ENCODE data around the gene COL26A1. TPM values are rescaled to one million over a fixed set of nuclear protein-coding genes. Genes with fewer than 3 reads are reported as not detected.
"Not testable (repeated sequence)": the region's sequence is repeated elsewhere in the genome, so short reads cannot be mapped to it uniquely, and the experiment has no call there.

The COL26A1 gene
- polyA plus RNA-seq (2012; ENCODE audit: insufficient read depth, insufficient read length) = not detected

DNA sequence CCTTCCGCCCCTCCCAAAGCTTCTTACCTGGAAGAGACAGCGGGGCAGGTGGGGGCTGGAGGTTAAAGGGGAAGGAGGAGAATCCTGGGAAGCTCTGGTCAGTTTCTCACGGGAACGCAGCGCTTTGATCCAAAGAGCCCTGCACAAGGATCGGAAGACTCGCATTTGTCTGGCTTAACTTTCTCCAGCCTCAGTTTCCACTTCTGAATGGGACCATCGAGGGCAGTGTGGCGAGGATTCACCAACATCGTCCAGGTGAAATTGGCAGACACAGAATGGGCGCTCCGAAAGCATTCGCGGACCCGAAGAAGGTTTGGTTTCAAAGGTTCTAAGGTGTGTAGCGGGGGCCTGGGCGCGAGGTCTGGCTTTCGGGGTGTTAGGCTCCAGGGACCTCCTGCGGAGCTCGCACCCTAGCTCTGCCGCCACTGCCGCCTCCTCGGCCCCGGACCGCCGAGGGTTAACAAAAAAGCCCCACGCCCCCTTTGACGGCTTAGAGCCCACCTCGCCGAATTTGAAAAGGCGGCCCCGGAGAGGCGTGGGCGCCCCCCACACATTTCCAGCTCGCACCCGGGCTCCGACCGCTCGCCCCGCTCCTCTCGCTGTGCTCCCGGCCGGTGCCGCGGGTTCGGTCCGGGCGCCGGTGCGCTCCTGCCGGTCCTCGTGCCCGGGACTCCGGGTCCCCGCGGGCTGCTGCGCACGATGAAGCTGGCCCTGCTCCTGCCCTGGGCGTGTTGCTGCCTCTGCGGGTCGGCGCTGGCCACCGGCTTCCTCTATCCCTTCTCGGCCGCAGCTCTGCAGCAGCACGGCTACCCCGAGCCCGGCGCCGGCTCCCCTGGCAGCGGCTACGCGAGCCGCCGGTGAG lies at the start of gene COL26A1:
COL26A1 (plus strand) TSS at position 542 of the 862 bp plus-strand sequence; CDS start at position 700, 158 bp downstream.
- DNase-seq (ENCODE audit: low read depth, low spot score) = no peak
- no peak within 1 kb of the TSS for H3K4me3 ChIP-seq (ENCODE audit: low read length)

DNA sequence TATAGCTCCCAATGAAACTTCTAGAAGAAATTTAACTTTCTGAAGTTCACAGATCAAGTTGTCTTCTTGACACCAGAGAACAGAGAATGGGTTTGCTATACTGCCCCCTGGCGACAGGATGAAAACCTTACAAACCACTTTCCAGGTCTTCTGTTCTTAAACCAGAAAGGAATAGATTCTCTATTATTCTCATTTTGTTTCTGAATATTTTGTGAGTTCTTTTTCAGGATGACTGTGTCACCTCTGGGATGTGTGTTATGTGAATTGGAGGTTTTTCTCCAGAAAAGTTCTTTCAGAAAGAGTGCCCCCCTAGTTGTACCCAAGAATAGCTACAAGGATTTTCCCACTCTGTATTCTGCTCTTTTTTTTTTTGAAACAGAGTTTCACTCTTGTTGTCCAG lies 47.3 kb upstream of the COL26A1 start:
- no peak overlapping the region for H3K4me3 ChIP-seq (ENCODE audit: low read length)
- DNase-seq (ENCODE audit: low read depth, low spot score) = peak; percentile 46

DNA sequence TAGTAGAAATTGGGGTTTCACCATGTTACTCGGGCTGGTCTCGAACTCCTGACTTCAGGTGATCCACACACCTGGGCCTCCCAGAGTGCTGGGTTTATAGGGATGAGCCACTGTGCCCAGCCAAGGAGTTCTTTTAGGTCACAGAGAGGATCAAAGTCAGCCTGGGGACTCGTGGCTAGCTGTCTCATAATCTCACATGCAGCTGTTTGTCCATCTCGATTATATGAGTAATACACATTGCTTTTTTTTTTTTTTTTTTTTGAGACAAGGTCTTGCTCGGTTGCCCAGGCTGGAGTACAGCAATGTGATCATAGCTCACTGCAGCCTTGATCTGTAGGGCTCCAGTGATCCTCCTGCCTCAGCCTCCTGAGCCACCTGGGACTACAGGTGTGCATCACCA lies 43.3 kb upstream of the COL26A1 start:
- no peak for DNase-seq (ENCODE audit: low read depth, low spot score)
- no peak overlapping the region for H3K4me3 ChIP-seq (ENCODE audit: low read length)

DNA sequence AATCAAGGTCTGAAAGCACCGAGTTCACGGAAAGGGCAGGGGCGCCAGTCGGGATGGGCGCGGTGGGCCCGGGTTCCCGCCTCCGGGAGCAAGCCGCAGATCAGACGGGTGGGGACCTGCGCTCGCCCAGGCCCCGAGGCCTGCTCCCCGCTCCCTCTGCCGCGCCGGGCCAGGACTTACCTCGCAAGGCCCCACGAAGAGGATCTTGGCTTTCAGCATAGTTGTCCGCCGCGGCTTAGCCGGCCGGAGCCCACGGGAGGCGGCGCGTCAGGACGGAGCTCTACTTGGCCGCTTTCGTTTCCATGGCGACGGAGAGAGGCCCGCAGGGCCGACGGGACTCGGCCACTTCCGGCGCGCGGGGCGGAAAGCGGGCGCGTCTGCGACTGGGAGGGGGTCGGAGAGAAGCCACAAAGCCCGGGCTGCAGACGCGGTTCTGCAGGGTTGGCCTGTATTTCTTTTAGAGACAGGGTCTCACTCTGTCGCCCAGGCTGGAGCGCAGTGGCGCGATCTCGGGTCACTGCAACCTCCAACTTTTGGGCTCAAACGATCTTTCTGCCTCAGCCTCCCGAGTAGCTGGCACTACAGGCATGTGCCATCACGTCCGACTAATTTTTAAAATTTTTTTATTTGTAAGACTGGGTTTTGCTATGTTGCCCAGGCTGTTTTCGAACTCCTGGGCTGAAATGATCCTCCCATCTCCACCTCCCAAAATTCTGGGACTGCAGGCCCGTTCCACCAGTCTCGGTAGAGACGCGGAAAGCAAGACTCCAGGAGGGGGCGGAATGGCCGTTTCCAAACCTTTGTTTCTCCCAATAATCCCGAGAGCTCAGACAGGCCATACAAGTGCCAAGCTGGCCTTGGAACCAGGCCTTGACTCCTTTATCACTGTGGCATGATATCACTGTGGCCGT lies 40.9 kb upstream of the COL26A1 start, which contains the start of gene IFT22:
IFT22 (minus strand) TSS at position 322 of the 911 bp plus-strand sequence; CDS start at position 219, 103 bp downstream.
- peak within 1 kb of the TSS; percentile 79 for H3K4me3 ChIP-seq (ENCODE audit: low read length)
- DNase-seq (ENCODE audit: low read depth, low spot score) = peak; percentile 74

DNA sequence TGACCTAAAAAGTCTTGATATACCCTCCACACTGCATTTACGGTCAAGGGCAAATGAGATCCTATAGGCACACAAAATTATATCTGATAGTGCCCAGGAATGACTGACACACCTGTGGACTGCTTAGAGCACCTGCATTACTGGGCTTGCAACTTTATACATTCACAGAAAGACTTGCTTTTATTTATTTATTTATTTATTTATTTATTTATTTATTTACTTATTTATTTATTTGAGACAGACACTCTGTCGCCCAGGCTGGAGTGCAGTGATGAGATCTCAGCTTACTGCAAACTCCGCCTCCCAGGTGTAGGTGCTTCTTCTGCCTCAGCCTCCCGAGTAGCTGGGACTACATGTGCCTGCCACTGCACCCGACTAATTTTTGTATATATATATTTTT lies 34.5 kb upstream of the COL26A1 start:
- H3K4me3 ChIP-seq (ENCODE audit: low read length) = no peak overlapping the region
- no peak for DNase-seq (ENCODE audit: low read depth, low spot score)

DNA sequence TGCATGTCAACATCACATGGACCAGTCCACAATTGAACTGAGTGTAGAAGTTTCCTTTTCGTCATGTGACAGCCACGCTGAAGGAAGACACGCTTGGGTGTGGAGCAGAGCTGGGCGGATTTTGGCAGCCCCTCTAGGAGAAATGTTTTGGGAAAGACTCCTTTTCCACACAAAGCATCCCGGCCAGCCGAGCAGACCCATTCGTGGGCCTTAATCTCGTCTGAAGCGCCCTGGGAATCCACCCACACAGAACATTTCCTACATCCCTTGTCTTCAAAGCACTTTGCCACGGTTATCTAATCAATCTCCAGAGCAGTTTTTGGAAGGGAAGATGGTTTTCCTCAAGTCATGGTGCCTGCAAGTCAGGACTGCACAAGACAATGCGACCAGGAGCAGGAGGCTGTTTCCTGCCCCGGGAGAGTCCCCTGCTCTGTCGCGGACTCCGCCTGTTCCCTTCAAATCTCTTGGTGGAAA lies 32.6 kb upstream of the COL26A1 start:
- DNase-seq (ENCODE audit: low read depth, low spot score) = no peak
- no peak overlapping the region for H3K4me3 ChIP-seq (ENCODE audit: low read length)

DNA sequence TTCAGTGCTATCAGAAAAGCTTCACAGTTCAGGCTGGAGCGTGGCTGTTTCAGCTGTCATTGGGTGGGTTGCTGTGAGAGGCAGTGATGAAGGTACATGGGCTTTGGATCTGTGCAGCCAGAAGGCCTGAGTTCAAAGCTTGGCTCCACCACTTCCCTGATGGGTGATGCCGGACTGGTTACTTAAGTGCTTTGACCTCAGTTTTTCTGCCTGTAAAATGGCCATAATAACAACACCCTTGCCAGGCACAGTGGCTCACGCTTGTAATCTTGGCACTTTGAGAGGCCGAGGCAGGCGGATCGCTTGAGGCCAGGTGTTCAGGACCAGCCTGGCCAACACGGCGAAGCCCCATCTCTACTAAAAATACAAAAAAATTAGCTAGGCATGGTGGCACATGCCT lies 30.6 kb upstream of the COL26A1 start:
- H3K4me3 ChIP-seq (ENCODE audit: low read length) = no peak overlapping the region
- DNase-seq (ENCODE audit: low read depth, low spot score) = no peak

DNA sequence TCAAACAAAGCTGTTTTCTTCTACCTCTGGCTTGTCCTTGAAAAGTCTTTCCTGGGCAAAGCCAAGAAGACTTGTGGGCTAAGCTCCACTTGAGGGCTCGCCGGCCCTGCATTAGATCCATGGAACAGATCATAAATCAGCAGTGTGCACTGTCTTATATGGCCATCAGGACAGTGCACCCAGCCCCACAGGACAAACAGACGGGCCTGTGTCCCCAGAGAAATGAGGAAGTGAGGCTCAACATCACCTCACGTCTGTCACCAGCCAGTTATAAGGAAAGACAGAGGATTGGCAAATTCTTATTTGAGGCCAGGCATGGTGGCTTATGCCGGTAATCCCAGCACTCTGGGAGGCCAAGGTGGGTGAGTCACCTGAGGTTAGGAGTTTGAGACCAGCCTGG lies 28.8 kb upstream of the COL26A1 start:
- DNase-seq (ENCODE audit: low read depth, low spot score) = no peak
- no peak overlapping the region for H3K4me3 ChIP-seq (ENCODE audit: low read length)

DNA sequence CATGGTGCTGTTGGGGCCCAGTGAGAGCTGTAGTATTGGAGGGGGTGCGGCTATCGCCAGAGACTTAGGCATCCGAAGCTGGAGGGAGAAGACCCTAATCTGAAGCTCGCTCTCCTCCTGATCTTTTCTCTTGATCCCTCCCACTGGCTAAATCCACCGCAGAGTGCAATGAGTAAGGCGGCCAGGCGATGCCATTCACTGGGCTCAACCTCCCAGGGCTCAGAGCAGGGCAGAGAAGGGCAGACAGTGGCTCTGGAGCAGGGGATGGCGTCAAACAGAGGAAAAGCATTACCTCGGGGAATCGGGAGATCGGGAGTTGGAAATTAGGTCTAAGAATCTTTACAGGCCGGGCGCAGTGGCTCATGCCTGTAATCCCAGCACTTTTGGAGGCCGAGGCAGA lies 22.3 kb upstream of the COL26A1 start:
- DNase-seq (ENCODE audit: low read depth, low spot score) = no peak
- no peak overlapping the region for H3K4me3 ChIP-seq (ENCODE audit: low read length)

DNA sequence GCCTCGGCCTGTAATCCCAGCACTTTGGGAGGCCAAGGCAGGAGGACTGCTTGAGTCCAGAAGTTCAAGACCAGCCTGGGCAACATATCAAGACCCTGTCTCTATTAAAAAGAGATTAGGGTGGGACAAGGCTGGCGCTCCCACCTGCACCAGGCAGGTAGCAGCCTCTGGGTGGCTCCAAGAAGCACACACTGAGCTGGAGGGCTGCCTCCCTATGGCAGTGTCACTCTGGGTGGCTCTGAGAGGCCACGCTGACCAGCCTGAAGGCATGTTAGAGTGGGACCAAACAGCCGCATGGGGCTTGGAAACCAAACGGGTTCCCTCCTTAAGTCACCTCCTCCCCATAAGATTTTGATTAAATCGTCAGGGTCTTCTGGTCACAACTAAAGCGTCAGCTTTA lies 19.8 kb upstream of the COL26A1 start:
- no peak overlapping the region for H3K4me3 ChIP-seq (ENCODE audit: low read length)
- DNase-seq (ENCODE audit: low read depth, low spot score) = no peak

DNA sequence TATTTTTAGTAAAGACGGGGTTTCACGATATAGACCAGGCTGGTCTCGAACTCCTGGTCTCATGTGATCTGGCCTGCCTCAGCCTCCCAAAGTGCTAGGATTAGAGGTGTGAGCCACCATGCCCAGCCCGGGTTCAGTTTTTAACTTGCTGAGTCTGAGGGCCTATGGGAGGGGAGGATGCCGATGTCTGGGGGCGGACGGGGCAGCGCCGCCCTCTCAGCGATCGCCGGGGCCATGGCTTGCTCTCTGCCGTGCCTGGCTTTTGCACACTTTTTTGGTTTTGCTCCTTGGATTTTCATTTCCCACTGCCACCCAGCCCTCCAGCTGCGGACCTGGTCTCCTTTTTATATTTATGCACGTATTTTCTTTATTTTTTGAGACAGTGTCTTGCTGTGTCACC lies 15.2 kb upstream of the COL26A1 start:
- DNase-seq (ENCODE audit: low read depth, low spot score) = no peak
- no peak overlapping the region for H3K4me3 ChIP-seq (ENCODE audit: low read length)

DNA sequence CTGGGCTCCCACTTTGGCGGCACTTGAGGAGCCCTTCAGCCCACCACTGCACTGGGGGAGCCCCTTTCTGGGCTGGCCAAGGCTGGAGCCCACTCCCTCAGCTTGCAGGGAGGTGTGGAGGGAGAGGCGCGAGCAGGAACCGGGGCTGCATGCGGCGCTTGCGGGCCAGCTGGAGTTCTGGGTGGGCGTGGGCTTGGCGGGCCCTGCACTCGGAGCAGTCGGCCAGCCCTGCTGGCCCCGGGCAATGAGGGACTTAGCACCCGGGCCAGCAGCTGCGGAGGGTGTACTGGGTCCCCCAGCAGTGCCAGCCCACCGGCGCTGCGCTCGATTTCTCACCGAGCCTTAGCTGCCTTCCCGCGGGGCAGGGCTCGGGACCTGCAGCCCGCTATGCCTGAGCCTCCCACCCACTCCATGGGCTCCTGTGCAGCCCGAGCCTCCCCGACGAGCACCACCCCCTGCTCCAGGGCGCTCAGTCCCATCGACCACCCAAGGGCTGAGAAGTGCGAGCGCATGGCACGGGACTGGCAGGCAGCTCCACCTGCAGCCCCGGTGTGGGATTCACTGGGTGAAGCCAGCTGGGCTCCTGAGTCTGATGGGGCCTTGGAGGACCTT lies 14.1 kb upstream of the COL26A1 start:
- H3K4me3 ChIP-seq (ENCODE audit: low read length); DNase-seq (ENCODE audit: low read depth, low spot score): not testable (repeated sequence)

DNA sequence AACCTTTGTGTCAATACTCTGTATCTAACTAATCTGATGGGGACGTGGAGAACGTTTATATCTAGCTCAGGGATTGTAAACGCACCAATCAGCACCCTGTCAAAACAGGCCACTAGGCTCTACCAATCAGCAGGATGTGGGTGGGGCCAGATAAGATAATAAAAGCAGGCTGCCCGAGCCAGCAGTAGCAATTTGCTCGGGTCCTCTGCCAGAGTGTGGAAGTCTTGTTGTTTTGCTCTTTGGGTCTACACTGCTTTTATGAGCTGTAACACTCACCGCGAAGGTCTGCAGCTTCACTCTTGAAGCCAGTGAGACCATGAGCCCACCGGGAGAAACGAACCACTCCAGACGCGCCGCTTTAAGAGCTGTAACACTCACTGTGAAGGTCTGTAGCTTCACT lies 13.4 kb upstream of the COL26A1 start:
- H3K4me3 ChIP-seq (ENCODE audit: low read length); DNase-seq (ENCODE audit: low read depth, low spot score): not testable (repeated sequence)

DNA sequence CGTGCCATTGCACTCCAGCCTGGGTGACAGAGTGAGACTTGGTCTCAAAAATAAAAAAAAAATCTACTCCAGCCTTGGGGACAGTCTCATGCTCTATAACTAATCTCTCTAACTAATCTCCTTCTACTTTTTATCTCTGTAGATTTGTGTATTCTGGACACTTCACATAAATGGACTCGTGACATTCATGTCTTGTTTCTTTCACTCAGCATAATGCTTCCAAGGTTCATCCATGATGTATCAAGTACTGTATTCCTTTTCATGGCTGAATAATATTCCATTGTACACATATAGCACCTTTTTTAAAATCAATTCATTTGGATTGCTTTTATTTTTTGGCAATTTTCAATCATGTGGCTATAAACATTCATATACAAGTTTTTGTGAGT lies 9.8 kb upstream of the COL26A1 start:
- no peak for DNase-seq (ENCODE audit: low read depth, low spot score)
- no peak overlapping the region for H3K4me3 ChIP-seq (ENCODE audit: low read length)

DNA sequence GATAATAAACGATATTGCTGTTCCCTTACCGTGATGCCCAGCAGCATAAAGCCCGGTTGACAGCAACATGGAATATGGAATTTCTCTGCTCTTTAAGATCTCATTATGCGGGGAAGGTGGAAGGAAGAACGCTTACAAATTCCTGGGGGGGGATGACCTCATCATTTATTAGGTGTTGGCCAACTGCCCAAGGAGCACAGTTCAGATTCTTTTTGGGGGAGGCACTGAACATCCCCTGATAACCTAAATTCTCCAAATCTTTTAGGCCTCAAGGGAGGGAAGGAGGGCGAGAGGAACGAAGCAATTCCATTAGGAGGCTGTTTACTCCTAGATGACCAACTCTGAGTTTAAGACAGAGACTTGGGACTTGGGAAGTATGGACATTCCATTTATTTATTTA lies 5.2 kb upstream of the COL26A1 start:
- no peak overlapping the region for H3K4me3 ChIP-seq (ENCODE audit: low read length)
- no peak for DNase-seq (ENCODE audit: low read depth, low spot score)

DNA sequence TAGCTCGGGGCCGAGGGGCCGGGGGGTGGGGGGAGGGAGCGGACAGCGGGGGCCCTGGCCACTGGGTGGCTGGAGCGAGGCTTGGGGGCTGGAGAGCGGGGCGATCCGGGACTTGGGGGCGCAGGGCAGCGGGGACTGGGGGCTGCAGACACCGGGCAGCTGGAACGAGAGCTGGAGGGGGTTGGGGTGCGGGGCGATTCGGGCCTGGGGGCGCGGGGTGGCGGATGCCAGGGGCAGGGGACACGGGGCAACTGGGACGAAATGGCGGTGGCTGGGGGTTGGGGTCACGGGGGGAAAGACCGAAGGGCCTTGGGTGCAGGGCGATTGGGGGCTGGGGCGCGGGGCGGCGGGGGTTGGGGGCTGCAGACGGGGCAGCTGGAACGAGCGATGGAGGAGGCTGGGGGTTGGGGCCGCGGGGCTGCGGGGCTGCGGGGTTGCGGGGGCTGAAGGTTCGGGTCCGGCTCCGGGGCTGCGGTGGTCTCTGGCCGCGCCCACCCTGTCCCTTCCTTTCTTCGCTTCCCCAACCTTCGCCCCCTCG lies 590 bp downstream of the COL26A1 start:
- DNase-seq (ENCODE audit: low read depth, low spot score) = no peak
- H3K4me3 ChIP-seq (ENCODE audit: low read length) = no peak overlapping the region

DNA sequence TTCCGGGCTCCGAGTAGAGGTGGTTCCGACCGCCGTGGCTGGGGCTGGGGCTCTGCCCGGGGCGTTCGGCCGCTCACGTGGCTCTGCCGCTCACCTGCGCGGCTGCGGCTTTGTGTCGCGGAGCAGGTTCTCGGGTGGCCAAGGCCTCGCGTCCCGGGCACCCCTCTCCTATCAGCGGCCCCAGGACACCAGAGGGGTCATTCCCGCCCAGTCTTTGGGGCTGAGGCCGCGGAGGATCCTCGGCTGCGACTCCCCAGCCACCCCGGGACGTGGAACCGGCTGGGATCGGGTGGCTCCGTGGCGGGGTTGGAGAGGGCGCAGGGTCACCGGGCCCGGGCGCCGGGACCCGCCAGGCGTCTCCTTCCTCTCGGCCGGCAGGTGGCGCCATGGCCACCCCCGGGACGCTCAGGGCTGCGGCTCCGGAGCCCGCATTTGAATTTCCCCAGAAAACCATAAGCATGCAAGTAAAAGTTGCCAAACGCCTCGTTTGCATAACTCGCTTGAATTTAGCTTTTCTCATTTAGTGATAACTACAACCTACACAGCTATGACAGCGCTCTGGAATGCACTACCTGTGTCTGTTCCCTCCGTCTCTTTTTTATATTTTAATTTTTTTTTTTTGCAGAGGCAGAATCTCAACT lies 1.2 kb downstream of the COL26A1 start:
- DNase-seq (ENCODE audit: low read depth, low spot score) = peak; percentile 37

DNA sequence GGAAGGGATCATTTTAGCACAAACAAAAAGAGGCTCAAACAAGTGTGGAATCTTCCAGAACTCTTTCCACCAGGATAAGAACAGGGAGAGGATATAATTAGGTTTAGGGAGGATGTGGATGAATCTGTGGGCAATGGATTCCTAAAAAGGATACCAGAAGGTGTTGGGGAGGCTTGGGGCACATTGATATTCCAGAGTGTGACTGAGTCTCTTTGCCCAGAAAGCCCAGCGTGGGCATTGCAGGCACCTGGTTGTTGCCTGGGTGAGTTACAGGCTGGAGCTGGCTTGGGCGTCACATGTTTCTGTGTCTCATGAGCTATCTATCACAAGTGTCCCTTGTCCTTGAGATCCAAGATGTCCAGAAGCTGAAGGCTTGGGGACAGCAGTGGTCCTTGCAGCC lies 3.3 kb downstream of the COL26A1 start:
- DNase-seq (ENCODE audit: low read depth, low spot score) = no peak
- H3K4me3 ChIP-seq (ENCODE audit: low read length) = no peak overlapping the region

More for the DNA sequence above, 1.2 kb downstream of the COL26A1 start:
- H3K4me3 ChIP-seq (ENCODE audit: low read length) = no peak overlapping the region

DNA sequence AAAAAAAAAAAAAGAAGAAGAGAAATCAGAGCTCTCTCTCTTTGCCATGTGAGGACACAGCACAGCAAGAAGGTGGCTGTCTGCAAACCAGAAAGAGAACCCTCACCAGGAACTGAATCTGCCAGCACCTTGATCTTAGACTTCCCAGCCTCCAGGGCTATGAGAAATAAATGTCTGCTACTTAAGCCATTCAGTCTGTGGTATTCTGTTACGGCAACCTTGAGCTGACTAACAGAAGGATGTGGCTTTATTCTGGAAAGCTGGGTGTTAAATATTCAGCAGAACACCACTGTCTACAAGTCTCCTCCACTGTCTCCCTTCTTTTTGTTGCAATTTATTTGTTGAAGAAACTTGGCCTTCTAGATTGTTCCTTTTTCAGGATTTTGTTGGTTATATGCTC lies 5.0 kb downstream of the COL26A1 start:
- no peak overlapping the region for H3K4me3 ChIP-seq (ENCODE audit: low read length)
- DNase-seq (ENCODE audit: low read depth, low spot score) = peak; percentile 62

All from Jurkat, Clone E6-1 (cell line).